Neuronal stem cell (in vitro differentiated cells): ENCODE data around the gene SLCO3A1.

Experiments
- DNase-seq: peaks from one replicate; pipeline ENCODE4 v3.0.0-alpha.2; 2013; ENCODE audit warnings: low spot score
- H2AFZ ChIP-seq: one replicate; pipeline ENCODE4 v1.6.1; 2013; ENCODE audit warnings: mild to moderate bottlenecking, low read length, inconsistent platforms
- H2AK5ac ChIP-seq: 2 replicates; pipeline ENCODE4 v1.6.1; 2013; ENCODE audit warnings: low read depth, mild to moderate bottlenecking, inconsistent platforms, low read length, moderate library complexity, mixed read lengths
- H2BK120ac ChIP-seq: 2 replicates; pipeline ENCODE4 v1.6.1; 2013; ENCODE audit warnings: low read depth, mild to moderate bottlenecking, inconsistent platforms, low read length, moderate library complexity, mixed read lengths
- H2BK12ac ChIP-seq: one replicate; pipeline ENCODE4 v1.6.1; 2013; ENCODE audit warnings: low read length, inconsistent platforms
- H2BK15ac ChIP-seq: 2 replicates; pipeline ENCODE4 v1.6.1; 2013; ENCODE audit warnings: mild to moderate bottlenecking, low read length, inconsistent platforms, mixed read lengths
- H2BK5ac ChIP-seq: one replicate; pipeline ENCODE4 v1.6.1; 2013; ENCODE audit warnings: inconsistent platforms, mild to moderate bottlenecking, low read length, moderate library complexity
- H3K14ac ChIP-seq: one replicate; pipeline ENCODE4 v1.6.1; 2013; ENCODE audit warnings: low read length, inconsistent platforms
- H3K18ac ChIP-seq: 2 replicates; pipeline ENCODE4 v1.6.1; 2013; ENCODE audit warnings: low read length, inconsistent platforms
- H3K23ac ChIP-seq: 2 replicates; pipeline ENCODE4 v1.6.1; 2013; ENCODE audit warnings: low read depth, mild to moderate bottlenecking, mixed read lengths, low read length, inconsistent platforms; ENCODE audit not compliant: poor library complexity
- H3K27ac ChIP-seq: replicated peaks from 3 replicates; pipeline ENCODE4 v1.5.1; 2013; ENCODE audit warnings: low read length, inconsistent platforms
- H3K27me3 ChIP-seq, 3 experiments: 2 replicates each; pipeline ENCODE4 v1.6.1; 2013; ENCODE audit warnings: low read length in 3 of 3, mild to moderate bottlenecking in 2 of 3, inconsistent platforms in 1 of 3, low read depth in 1 of 3, mixed read lengths in 1 of 3, moderate library complexity in 1 of 3; ENCODE audit not compliant: control insufficient read depth in 3 of 3, insufficient read depth in 3 of 3
- H3K36me3 ChIP-seq, 2 donors: replicated peaks in 1 of 2; 2 replicates each; pipeline ENCODE4 v1.6.1; 2013; ENCODE audit warnings: low read length in 2 of 2; ENCODE audit not compliant: control insufficient read depth in 2 of 2, insufficient read depth in 2 of 2
- H3K4ac ChIP-seq: 2 replicates; pipeline ENCODE4 v1.6.1; 2013; ENCODE audit warnings: inconsistent platforms, mild to moderate bottlenecking, low read length, moderate library complexity
- H3K4me1 ChIP-seq, 2 donors: 1 replicate in 1 of 2; 2 replicates in 1 of 2; pipeline ENCODE4 v1.6.1; 2013; ENCODE audit warnings: low read length in 2 of 2, low read depth in 1 of 2; ENCODE audit not compliant: control insufficient read depth in 2 of 2, insufficient read depth in 1 of 2
- H3K4me2 ChIP-seq: one replicate; pipeline ENCODE4 v1.6.1; 2013; ENCODE audit warnings: mild to moderate bottlenecking, low read length, inconsistent platforms; ENCODE audit not compliant: insufficient read depth, poor library complexity, severe bottlenecking
- H3K4me3 ChIP-seq, 2 donors: 2 replicates each; pipeline ENCODE4 v1.5.1; 2013; ENCODE audit warnings: low read length in 2 of 2, mild to moderate bottlenecking in 2 of 2, inconsistent platforms in 1 of 2, moderate library complexity in 1 of 2
- H3K79me1 ChIP-seq: one replicate; pipeline ENCODE4 v1.6.1; 2013; ENCODE audit warnings: low read depth, mild to moderate bottlenecking, inconsistent platforms, low read length, moderate library complexity
- H3K9ac ChIP-seq: one replicate; pipeline ENCODE4 v1.6.1; 2013; ENCODE audit warnings: mild to moderate bottlenecking, low read depth, low read length, inconsistent platforms; ENCODE audit not compliant: poor library complexity
- H3K9me3 ChIP-seq, 2 donors: replicated peaks in 1 of 2; 2 replicates each; pipeline versions ENCODE3 to v1.6.1; 2013; ENCODE audit warnings: low read length in 2 of 2, mild to moderate bottlenecking in 2 of 2, inconsistent platforms in 1 of 2, low read depth in 1 of 2, mixed read lengths in 1 of 2, moderate library complexity in 1 of 2; ENCODE audit not compliant: control insufficient read depth in 2 of 2, insufficient read depth in 1 of 2
- H4K8ac ChIP-seq: one replicate; pipeline ENCODE4 v1.6.1; 2013; ENCODE audit warnings: low read depth, mild to moderate bottlenecking, inconsistent platforms, low read length, moderate library complexity
- H4K91ac ChIP-seq: one replicate; pipeline ENCODE4 v1.6.1; 2013; ENCODE audit warnings: low read length, low read depth, mild to moderate bottlenecking, inconsistent platforms; ENCODE audit not compliant: poor library complexity
- WGBS, 2 donors: extraction: QIAGEN DNeasy Blood & Tissue Kit; methylation state at CpG; one replicate each; pipeline ENCODE4 v1.1.7; 2013; ENCODE audit warnings: missing lambda C conversion rate in 2 of 2, mixed read lengths in 1 of 2; ENCODE audit not compliant: insufficient read length in 2 of 2, insufficient replicate concordance in 1 of 2; ENCODE audit errors: extremely low coverage in 2 of 2; 5-methylcytosine and 5-hydroxymethylcytosine counted together

The SLCO3A1 gene

DNA sequence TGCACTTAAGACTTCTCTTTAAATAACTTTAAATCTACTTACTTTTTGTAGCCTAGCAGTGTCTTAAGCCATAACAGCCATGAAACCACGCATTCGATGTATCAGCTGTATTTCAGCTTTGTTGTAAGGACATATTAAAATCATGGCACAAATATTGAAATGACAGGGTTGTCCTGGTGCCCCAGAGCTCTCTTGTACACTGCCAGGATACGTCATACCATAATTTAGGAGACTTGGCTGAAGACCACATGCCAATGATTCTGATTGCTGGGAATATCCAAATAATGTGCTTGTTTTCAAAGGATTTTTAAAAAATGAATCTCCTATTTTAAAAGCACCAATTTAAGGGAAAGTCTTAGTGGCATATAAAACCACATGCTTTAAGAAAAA is 265.4 kb downstream of the SLCO3A1 start:
- H2AK5ac ChIP-seq, result no peak overlapping the region
- H4K91ac ChIP-seq, result no peak overlapping the region
- no peak overlapping the region for H3K18ac ChIP-seq
- no peak overlapping the region for H3K4me2 ChIP-seq
- H3K4ac ChIP-seq, result no peak overlapping the region
- no peak overlapping the region for H3K4me3 ChIP-seq
- no peaks in the 10 kb centered on the region for H3K27me3 ChIP-seq
- H3K36me3 ChIP-seq, result peaks cover 0 to 7% of the 10 kb centered on the region in 2 donors
- no peak overlapping the region for H3K14ac ChIP-seq
- H3K27ac ChIP-seq, result no peak overlapping the region
- H3K4me1 ChIP-seq, result peaks cover 0 to 15% of the 10 kb centered on the region in 2 donors
- H2AFZ ChIP-seq, result no peak overlapping the region
- no peak overlapping the region for H2BK5ac ChIP-seq
- no peak overlapping the region for H4K8ac ChIP-seq
- H2BK120ac ChIP-seq, result no peak overlapping the region
- no peak overlapping the region for H2BK12ac ChIP-seq
- H3K23ac ChIP-seq, result no peak overlapping the region
- no peak for DNase-seq
- WGBS, 2 donors, result no CpG with 5 or more reads among the region's 3 CpGs
- no peak overlapping the region for H2BK15ac ChIP-seq
- no peak overlapping the region for H3K9ac ChIP-seq
- peaks cover 0 to 7% of the 10 kb centered on the region in 2 donors for H3K9me3 ChIP-seq
- H3K79me1 ChIP-seq, result no peaks in the 10 kb centered on the region

DNA sequence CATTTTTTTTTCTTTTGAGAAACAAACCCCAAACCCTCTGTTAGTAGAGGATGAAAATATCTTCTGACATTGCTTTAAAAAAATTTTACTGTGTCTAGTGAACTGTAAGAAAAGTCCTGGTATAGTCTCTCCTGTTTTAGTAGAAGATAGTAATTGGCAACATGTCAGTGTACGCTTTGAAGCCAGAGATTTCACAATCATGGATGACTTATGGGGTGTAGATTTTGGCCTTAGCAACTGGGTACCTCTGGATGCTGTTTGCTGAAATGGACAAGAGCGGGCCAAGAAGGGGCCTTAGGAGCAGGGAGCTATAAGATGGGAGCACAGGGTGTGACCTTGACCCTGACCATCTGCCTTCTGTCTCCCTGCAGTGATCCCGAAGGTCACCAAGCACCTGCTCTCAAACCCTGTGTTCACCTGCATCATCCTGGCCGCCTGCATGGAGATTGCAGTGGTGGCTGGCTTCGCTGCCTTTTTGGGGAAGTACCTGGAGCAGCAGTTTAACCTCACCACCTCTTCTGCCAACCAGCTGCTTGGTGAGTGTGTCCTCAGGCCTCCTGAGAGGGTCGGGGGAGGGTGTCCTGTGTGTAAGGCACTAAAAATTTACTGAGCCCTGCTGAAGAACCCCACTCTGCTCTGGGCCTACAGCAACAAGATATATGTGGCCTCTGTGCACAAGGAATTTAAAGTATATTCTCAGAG is 266.7 kb downstream of the SLCO3A1 start:
- H2BK5ac ChIP-seq, result no peak overlapping the region
- H3K4me3 ChIP-seq, result no peak overlapping the region
- H2BK15ac ChIP-seq, result no peak overlapping the region
- peaks cover 0 to 18% of the 10 kb centered on the region in 2 donors for H3K4me1 ChIP-seq
- H3K9me3 ChIP-seq, result peaks cover 0 to 7% of the 10 kb centered on the region in 2 donors
- no peak overlapping the region for H2BK120ac ChIP-seq
- H3K79me1 ChIP-seq, result no peaks in the 10 kb centered on the region
- peaks cover 0 to 7% of the 10 kb centered on the region in 2 donors for H3K36me3 ChIP-seq
- no peak overlapping the region for H3K4ac ChIP-seq
- no peak overlapping the region for H3K18ac ChIP-seq
- H3K27me3 ChIP-seq, result no peaks in the 10 kb centered on the region
- DNase-seq, result no peak
- peak overlapping the region; percentile 45 for H3K23ac ChIP-seq
- no CpG with 5 or more reads among the region's 6 CpGs for WGBS, 2 donors
- no peak overlapping the region for H3K4me2 ChIP-seq
- H2BK12ac ChIP-seq, result no peak overlapping the region
- no peak overlapping the region for H3K14ac ChIP-seq
- H4K91ac ChIP-seq, result no peak overlapping the region
- H4K8ac ChIP-seq, result no peak overlapping the region
- no peak overlapping the region for H3K27ac ChIP-seq
- no peak overlapping the region for H2AFZ ChIP-seq
- H3K9ac ChIP-seq, result no peak overlapping the region
- H2AK5ac ChIP-seq, result no peak overlapping the region

DNA sequence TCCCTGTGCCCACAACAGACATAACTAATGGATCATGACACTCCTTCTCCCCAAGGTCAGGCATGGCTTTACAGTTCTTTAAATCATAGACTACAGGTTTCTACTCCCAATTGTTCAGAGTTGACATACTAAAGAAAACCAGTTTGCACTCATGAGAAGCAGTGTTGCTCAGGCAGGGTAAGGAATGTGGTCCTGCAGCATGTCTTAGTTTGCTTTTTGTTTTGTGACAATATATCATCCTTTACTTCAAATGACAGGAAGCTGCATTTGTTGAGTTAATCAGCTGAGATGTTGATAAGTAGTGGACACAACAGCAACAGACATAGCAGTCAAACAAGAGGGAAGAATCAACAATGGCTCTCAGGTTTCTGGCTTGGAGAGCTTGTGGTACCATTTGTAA is 267.5 kb downstream of the SLCO3A1 start:
- Histone ChIP-seq H3K18ac (no peak overlapping the region), H3K9me3 (peaks cover 0 to 7% of the 10 kb centered on the region in 2 donors), H3K4me2 (no peak overlapping the region), H3K14ac (no peak overlapping the region), H3K4me1 (peaks cover 0 to 18% of the 10 kb centered on the region in 2 donors), H3K79me1 (no peaks in the 10 kb centered on the region), H2BK15ac (no peak overlapping the region), H4K91ac (no peak overlapping the region), H3K27me3 (no peaks in the 10 kb centered on the region), H4K8ac (no peak overlapping the region), H3K23ac (no peak overlapping the region), H3K27ac (no peak overlapping the region), H2AFZ (no peak overlapping the region), H2BK120ac (no peak overlapping the region), H3K36me3 (peaks cover 0 to 7% of the 10 kb centered on the region in 2 donors), H2BK5ac (no peak overlapping the region), H2AK5ac (no peak overlapping the region), H3K4me3 (no peak overlapping the region), H3K9ac (no peak overlapping the region), H2BK12ac (no peak overlapping the region), H3K4ac (no peak overlapping the region)
- no peak for DNase-seq

DNA sequence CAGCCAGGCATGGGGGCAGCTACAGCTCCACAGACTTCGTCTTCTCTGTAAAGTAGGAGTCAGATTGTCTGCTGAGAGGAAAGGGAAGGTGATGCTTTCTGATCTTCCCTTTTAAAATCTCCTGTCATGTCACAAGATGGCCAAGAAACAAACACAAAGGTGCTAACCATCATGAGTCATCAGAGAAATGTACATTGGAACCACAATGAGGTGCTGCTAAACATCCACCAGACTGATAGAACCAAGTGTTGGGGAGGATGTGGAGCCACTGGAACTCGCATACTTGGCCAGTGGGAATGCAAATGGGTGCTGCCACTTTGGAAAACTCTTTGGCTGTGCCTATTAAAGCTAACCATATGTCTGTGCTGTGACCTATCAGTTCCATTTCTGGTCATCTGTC is 268.8 kb downstream of the SLCO3A1 start:
- no peak for DNase-seq
- Histone ChIP-seq H2BK12ac (no peak overlapping the region), H2AFZ (no peak overlapping the region), H3K4ac (no peak overlapping the region), H3K23ac (no peak overlapping the region), H2BK5ac (no peak overlapping the region), H2AK5ac (no peak overlapping the region), H3K9ac (no peak overlapping the region), H3K4me1 (peaks cover 0 to 10% of the 10 kb centered on the region in 2 donors), H3K4me3 (no peak overlapping the region), H3K36me3 (peaks cover 0 to 7% of the 10 kb centered on the region in 2 donors), H3K79me1 (no peaks in the 10 kb centered on the region), H3K9me3 (peaks cover 0 to 7% of the 10 kb centered on the region in 2 donors), H3K27me3 (no peaks in the 10 kb centered on the region), H3K18ac (no peak overlapping the region), H3K4me2 (no peak overlapping the region), H3K27ac (no peak overlapping the region), H4K91ac (no peak overlapping the region), H2BK120ac (no peak overlapping the region), H4K8ac (no peak overlapping the region), H2BK15ac (no peak overlapping the region), H3K14ac (no peak overlapping the region)
- WGBS, 2 donors, result no CpG with 5 or more reads among the region's 2 CpGs
